ENCODE data around the gene CEP170. TPM values are rescaled to one million over a fixed set of nuclear protein-coding genes. Genes with fewer than 3 reads are reported as not detected.
"Not testable (repeated sequence)": the region's sequence is repeated elsewhere in the genome, so short reads cannot be mapped to it uniquely, and the experiment has no call there.

Gene CEP170
- polyA plus RNA-seq, 1 experiment, result 108 TPM

DNA sequence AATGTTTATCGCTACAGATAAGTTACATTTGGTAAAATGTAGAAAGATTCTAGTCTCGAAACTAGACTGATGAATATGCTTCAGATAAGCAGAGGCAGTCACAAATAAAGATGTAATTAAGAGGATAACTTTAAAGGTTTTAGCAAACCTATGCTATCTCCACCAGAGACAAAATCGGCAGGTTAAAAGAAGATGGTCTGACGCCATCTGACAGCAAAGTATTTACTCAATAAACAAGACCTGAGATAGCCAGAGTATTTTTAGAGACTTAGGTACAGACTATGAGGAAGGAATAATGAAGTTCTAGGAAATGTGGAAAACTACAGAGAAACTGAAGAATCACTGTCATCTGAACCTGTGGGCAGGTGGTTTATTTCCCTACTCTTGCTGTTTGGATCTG is 106.0 kb downstream of the CEP170 start:
- CTCF ChIA-PET, POLR2A ChIA-PET: not testable (repeated sequence)

GRCh38 chr1:243147351-243147750 is 107.7 kb downstream of the CEP170 start:
- H3K4me3 ChIP-seq (ENCODE audit: low read depth, low read length); H3K9me3 ChIP-seq (ENCODE audit: control insufficient read depth, insufficient read depth, low read length); DNase-seq (ENCODE audit: low read depth, low spot score); H3K27ac ChIP-seq (ENCODE audit: low read depth, low read length); CTCF ChIA-PET; POLR2A ChIA-PET; H3K27me3 ChIP-seq (ENCODE audit: control insufficient read depth, insufficient read depth, low read length): not testable (repeated sequence)

More for the DNA sequence above, 106.0 kb downstream of the CEP170 start:
- H3K27me3 ChIP-seq (ENCODE audit: control insufficient read depth, insufficient read depth, low read length); H3K9me3 ChIP-seq (ENCODE audit: control insufficient read depth, insufficient read depth, low read length); DNase-seq (ENCODE audit: low read depth, low spot score); H3K27ac ChIP-seq (ENCODE audit: low read depth, low read length); H3K4me3 ChIP-seq (ENCODE audit: low read depth, low read length): not testable (repeated sequence)

DNA sequence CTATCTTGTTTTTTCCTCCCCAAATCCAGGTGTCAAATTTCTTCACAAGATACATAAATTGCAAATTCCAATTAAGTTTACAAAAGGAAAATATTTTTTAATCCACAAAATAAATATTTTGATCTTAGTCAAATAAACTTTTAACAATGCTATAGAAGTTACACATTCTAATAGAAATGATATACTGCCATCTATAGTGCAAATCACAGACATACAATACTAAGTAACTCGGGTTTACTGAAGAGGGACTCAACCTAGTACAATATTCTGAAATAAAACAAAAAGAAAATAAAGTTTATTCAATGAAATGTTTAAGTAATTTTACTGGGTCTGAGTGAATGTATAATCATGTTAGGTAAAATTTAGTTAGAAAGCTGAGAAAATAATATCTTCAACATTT is 114.6 kb downstream of the CEP170 start:
- TF ChIP-seq, protein P1, sequence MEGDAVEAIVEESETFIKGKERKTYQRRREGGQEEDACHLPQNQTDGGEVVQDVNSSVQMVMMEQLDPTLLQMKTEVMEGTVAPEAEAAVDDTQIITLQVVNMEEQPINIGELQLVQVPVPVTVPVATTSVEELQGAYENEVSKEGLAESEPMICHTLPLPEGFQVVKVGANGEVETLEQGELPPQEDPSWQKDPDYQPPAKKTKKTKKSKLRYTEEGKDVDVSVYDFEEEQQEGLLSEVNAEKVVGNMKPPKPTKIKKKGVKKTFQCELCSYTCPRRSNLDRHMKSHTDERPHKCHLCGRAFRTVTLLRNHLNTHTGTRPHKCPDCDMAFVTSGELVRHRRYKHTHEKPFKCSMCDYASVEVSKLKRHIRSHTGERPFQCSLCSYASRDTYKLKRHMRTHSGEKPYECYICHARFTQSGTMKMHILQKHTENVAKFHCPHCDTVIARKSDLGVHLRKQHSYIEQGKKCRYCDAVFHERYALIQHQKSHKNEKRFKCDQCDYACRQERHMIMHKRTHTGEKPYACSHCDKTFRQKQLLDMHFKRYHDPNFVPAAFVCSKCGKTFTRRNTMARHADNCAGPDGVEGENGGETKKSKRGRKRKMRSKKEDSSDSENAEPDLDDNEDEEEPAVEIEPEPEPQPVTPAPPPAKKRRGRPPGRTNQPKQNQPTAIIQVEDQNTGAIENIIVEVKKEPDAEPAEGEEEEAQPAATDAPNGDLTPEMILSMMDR (IDR thresholded peaks at IDR 0.05; ENCODE audit: low read depth, low read length), result 0 out of 2 replicates have a peak, but pooled peaks have one; percentile 10
- H3K9me3 ChIP-seq (ENCODE audit: control insufficient read depth, insufficient read depth, low read length); H3K27me3 ChIP-seq (ENCODE audit: control insufficient read depth, insufficient read depth, low read length); POLR2A ChIA-PET; H3K4me3 ChIP-seq (ENCODE audit: low read depth, low read length); CTCF ChIA-PET; DNase-seq (ENCODE audit: low read depth, low spot score); H3K27ac ChIP-seq (ENCODE audit: low read depth, low read length): not testable (repeated sequence)

- H3K27me3 ChIP-seq (ENCODE audit: control insufficient read depth, insufficient read depth, low read length); H3K9me3 ChIP-seq (ENCODE audit: control insufficient read depth, insufficient read depth, low read length); H3K4me3 ChIP-seq (ENCODE audit: low read depth, low read length); H3K27ac ChIP-seq (ENCODE audit: low read depth, low read length); DNase-seq (ENCODE audit: low read depth, low spot score); CTCF ChIA-PET: not testable (repeated sequence)
- POLR2A ChIA-PET, result interaction anchor here (0.6 kb wide), 1 partner anchor 74 kb away, joined by 4 read pairs; no protein-coding TSS in a partner anchor
Measured at GRCh38 chr1:243122876-243123409, 132.1 kb downstream of the CEP170 start.

DNA sequence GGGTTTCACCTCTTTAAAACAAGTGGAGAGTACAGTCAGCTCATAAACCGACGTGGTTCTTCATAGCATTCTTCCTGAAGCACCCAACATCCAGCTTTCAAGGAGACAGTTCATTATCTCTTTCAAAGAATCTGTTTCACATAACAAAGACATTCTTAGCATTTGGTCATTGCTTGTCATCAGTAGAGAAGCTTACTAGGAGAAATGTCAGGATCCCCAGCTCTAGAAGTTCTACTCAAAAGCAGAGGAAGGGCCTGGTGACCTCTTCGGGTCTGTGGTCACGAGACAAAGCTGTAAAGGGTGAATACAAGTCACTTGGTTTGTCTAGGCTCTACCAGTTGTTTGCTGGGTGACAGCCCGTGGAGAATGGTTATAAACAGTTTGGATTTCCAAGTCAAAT is 133.1 kb downstream of the CEP170 start:
- DNase-seq (ENCODE audit: low read depth, low spot score); H3K27ac ChIP-seq (ENCODE audit: low read depth, low read length); CTCF ChIA-PET; H3K9me3 ChIP-seq (ENCODE audit: control insufficient read depth, insufficient read depth, low read length); H3K27me3 ChIP-seq (ENCODE audit: control insufficient read depth, insufficient read depth, low read length); H3K4me3 ChIP-seq (ENCODE audit: low read depth, low read length): not testable (repeated sequence)
- POLR2A ChIA-PET, result interaction anchor here (0.6 to 0.7 kb wide), 2 partner anchors 73 to 796 kb away, joined by 3 to 4 read pairs; no protein-coding TSS in a partner anchor

DNA sequence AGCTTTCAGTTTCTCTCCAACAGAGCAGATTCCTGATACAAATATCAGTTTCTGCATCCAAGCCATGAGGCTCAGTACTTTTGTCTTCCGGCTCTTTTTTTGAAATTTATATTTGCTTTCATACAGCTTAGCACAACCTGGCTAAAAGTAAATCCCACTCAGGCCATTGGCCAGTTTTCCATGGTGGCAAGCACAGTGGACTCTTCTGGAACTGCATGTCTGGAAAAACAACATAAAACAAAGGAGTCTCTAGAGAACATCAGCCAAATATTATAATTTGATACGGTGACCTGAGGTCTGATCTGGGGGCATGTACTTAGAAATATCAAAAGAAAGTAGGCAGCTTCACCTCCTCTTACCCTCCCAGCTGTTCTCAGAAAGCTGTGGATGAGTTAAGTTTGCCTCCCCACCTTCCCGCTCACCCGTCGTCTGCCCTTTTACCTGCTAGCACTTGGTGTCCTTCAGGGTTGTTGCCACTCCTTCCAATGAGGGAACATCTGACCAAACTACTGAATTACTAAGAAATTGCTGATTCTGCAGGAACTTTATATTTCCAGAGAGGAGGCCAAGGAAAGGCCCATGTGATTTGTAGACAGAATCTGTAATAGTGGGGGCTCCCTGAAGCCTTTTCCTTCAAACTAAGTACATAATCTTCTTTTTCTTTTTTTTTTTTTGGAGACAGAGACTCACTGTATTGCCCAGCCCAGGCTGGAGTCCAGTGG is 136.3 kb downstream of the CEP170 start:
- H3K27ac ChIP-seq (ENCODE audit: low read depth, low read length); H3K4me3 ChIP-seq (ENCODE audit: low read depth, low read length); H3K27me3 ChIP-seq (ENCODE audit: control insufficient read depth, insufficient read depth, low read length); DNase-seq (ENCODE audit: low read depth, low spot score); CTCF ChIA-PET; H3K9me3 ChIP-seq (ENCODE audit: control insufficient read depth, insufficient read depth, low read length); POLR2A ChIA-PET: not testable (repeated sequence)

DNA sequence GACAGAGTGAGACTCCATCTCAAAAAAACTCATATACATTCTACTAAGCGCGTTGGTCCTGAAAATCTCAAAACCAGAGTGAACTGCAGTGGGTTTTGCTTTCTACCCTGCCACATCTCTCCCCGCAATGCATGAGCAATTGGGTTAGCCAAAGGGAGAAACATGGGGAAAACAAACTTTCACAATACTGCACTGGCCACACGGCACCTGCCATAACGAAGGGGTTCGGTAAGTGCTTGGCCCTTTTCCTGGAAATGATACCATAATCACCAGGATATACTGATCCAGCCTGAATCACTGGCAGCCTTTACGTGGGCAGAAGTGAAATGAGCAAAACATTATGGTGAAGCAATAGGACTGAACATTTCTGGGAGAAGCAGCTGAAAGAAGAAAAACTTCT is 138.9 kb downstream of the CEP170 start:
- DNase-seq (ENCODE audit: low read depth, low spot score); H3K27ac ChIP-seq (ENCODE audit: low read depth, low read length); POLR2A ChIA-PET; H3K4me3 ChIP-seq (ENCODE audit: low read depth, low read length); H3K27me3 ChIP-seq (ENCODE audit: control insufficient read depth, insufficient read depth, low read length); CTCF ChIA-PET; H3K9me3 ChIP-seq (ENCODE audit: control insufficient read depth, insufficient read depth, low read length): not testable (repeated sequence)

DNA sequence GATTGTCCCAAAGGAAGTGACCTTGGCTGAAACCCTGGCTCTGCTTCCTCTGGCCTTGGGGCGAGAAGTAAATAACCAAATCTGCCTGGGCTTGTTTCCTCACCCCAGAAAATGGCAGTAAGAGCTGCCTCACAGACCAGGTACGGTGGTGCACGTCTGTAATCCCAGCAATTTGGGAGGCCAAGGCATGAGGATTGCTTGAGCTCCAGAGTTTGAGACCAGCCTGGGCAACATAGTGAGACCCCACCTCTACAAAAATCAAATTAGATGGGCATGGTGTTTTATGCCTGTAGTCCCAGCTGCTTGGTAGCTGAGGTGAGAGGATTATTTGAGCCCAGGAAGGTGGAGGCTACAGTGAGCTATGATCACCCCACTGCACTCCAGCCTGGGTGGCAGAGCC is 140.3 kb downstream of the CEP170 start:
- H3K27ac ChIP-seq (ENCODE audit: low read depth, low read length); DNase-seq (ENCODE audit: low read depth, low spot score); H3K27me3 ChIP-seq (ENCODE audit: control insufficient read depth, insufficient read depth, low read length); POLR2A ChIA-PET; CTCF ChIA-PET; H3K4me3 ChIP-seq (ENCODE audit: low read depth, low read length); H3K9me3 ChIP-seq (ENCODE audit: control insufficient read depth, insufficient read depth, low read length): not testable (repeated sequence)

DNA sequence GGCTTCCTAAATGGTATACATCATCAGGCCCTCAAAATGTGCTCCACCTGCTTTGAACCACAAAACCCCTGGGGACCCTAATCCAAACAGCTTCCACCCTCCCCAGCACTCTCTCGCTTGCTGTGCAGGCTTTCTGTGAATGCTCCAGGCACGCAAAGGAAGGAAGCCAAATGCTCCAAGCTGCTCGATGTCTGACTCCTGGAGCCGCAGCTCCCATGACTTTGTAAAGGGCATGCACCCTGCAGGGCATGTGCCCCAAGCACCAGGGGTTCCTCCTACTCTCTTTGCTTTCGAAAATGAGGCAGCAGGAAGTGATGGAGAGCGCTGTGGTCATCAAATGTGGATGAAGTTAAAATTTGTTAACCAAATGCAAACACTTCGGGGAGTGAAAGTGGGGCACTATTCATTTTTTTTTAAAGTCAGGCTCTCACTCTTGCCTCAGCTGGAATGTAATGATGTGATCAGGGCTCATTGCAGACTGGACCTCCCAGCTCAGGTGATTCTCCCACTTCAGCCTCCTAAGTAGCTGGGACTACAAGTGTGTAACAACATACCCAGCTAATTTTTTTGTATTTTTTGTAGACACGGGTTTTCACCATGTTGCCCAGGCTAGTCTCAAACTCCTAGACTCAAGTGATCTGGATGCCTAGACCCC is 140.9 kb downstream of the CEP170 start:
- DNase-seq (ENCODE audit: low read depth, low spot score); H3K9me3 ChIP-seq (ENCODE audit: control insufficient read depth, insufficient read depth, low read length); CTCF ChIA-PET; POLR2A ChIA-PET; H3K27ac ChIP-seq (ENCODE audit: low read depth, low read length); H3K27me3 ChIP-seq (ENCODE audit: control insufficient read depth, insufficient read depth, low read length); H3K4me3 ChIP-seq (ENCODE audit: low read depth, low read length): not testable (repeated sequence)

- H3K9me3 ChIP-seq (ENCODE audit: control insufficient read depth, insufficient read depth, low read length); CTCF ChIA-PET; DNase-seq (ENCODE audit: low read depth, low spot score); POLR2A ChIA-PET; H3K4me3 ChIP-seq (ENCODE audit: low read depth, low read length); H3K27me3 ChIP-seq (ENCODE audit: control insufficient read depth, insufficient read depth, low read length); H3K27ac ChIP-seq (ENCODE audit: low read depth, low read length): not testable (repeated sequence)
Measured at GRCh38 chr1:243107171-243107570, 147.9 kb downstream of the CEP170 start.

DNA sequence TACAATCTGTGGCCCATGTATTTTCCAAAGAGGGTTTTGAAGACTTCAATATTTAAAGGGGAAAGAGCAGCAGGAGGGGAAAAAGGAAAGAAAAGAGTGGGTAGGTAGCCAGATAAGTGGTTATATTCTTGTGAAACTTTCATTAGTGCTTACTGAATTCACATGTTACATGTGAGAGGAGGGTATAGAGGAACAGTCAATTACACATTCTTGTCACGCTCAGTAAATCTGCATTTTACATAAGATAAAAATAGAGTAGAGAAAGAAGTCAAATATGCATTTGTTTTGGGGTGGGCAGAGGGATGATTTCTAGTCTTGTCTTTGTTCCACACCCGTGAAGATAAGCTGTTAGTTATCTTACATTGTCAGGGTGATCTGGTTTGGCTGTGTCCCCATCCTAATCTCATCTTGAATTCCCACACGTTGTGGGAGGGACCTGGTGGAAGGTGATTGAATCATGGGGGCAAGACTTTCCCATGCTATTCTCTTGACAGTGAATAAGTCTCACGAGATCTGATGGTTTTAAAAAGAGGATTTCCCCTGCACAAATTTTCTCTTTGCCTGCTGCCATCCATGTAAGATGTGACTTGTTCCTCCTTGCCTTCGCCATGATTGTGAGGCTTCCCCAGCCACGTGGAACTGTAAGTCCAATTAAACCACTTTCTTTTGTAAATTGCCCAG is 149.3 kb downstream of the CEP170 start:
- H3K27ac ChIP-seq (ENCODE audit: low read depth, low read length); DNase-seq (ENCODE audit: low read depth, low spot score); H3K27me3 ChIP-seq (ENCODE audit: control insufficient read depth, insufficient read depth, low read length); CTCF ChIA-PET; H3K9me3 ChIP-seq (ENCODE audit: control insufficient read depth, insufficient read depth, low read length); POLR2A ChIA-PET; H3K4me3 ChIP-seq (ENCODE audit: low read depth, low read length): not testable (repeated sequence)
